ENCODE results near the gene CPAMD8.
"Not testable (repeated sequence)": the region's sequence is repeated elsewhere in the genome, so short reads cannot be mapped to it uniquely, and the experiment has no call there.

The CPAMD8 gene

DNA sequence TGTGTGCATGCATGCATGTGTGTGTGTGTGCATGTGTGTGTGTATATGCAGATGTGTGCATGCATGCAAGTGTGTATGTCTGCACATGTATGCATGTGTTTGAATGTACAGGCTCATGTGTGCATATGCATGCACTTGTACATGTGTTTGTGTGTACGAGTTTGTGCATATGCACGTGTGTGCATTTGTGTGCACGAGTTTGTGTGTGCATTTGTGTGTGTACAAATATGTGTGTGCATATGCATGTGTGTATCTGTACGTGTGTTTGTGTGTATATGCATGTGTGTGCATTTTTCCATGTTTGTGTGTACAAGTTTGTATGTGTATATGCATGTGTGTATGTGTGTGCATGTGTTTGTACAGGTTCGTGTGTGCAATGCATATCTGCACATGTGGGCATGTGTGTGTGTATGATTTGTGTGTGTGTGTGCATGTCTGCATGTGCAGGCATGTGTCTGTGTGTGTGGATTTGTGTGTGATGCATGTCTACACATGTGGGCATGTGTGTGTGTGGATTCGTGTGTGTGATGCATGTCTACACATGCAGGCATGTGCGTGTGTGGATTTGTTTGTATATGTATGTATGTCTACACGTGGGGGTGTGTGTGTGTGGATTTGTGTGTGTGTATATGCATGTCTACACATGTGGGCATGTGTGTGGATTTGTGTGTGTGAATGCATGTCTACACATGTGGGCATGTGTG, 80.7 kb downstream of the CPAMD8 start:
- no peak for DNase-seq (ENCODE audit: low spot score)

DNA sequence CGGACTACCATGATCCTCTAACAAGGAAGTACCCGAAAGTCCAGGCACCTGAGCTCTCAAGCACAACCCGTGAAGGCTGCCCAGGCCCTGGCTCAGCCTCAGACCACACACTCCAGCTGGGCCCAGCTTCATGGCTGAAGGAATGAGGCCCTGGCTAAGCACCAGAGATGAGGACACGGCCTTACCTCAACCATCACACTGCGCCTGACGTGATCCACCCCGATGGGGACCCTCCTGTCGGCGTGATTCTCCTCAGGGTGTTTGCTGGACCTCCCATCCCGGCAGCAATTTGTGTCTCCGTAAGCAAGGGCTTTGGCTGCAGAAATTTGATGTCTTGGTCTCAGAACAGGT, 81.3 kb downstream of the CPAMD8 start:
- no peak for DNase-seq (ENCODE audit: low spot score)

DNA sequence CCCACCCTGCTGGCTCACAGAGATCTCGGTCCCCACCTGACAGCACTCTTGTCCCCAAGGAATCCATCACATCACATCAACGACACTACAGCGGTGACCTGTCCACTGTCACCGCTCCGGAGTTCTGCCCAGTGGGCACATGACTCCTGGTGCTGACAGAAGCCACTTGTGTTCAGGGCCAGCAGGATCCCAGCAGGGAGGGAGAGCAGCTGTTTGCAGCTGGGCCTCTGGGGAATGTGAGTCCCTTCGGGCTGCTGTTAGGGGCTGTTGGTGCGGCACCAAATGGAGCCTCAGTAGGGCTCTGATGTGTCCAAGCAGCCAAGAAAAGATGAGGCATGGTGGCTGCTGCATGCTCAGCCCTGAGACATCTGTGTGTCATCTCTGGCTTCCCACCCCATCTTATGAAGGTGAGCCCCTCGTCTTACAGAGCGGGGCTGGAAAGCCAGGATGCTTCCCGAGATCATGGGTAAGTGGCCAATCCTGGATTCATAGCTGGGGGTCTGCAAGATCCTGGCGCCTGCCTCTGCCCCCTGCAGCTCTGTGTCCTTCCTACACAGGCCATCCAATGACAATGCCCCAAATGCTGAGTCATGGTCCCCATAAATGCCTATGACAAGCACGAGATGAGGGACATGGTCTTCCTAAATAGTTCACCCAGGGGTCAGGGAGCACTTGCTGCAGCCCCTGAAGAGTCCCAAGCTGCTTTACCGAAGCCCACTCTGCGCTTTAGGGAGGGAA, 81.8 kb downstream of the CPAMD8 start:
- no peak for DNase-seq (ENCODE audit: low spot score)

DNA sequence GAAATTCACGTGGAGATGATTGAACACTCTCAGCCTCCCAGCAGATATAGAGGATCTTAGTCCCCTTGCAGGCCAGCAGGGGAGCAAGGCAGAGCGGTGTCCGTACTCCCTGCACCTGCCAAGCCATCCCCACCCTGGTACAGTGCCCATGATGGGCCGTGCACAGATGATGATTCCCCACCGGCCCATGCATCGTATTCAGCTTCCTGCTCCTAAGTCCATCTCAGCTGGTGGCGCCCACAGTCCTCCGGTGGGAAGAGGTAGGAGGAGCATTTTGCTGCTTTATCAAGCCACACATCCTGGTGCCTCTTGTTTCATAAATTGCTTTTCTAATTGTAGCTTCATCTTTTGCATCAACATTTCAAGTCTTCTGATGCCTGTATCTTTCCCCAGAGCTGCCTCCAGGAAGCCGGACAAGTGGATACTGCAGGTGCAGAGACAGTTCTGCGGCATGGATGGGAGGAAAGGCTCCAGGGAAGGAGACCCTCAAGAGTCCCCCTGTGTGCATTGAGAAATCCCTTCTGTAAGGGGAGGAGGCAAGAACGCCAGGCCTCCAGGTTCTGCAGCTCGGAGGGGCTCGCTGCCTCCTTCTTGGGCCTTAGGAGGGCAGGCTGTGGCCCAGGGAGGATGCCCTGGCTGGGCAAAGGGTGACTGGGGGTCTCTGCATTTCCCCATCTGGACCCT, 82.5 kb downstream of the CPAMD8 start:
- no peak for DNase-seq (ENCODE audit: low spot score)

DNA sequence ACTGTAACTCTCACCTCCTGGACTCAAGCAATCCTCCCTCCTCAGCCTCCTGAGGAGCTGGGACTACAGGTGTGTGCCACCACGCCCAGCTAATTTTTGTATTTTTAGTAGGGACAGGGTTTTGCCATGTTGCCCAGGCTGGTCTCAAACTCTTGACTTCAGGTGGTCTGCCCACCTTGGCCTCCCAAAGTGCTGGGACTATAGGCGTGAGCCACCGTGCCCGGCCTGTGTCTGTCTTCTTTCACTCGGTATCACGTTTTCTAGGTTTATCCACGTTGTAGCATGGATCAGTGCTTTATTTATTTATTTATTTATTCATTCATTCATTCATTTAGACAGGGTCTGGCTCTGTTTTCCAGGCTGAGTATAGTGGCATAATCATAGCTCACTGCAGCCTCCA, 83.5 kb downstream of the CPAMD8 start:
- DNase-seq (ENCODE audit: low spot score), result not testable (repeated sequence)

DNA sequence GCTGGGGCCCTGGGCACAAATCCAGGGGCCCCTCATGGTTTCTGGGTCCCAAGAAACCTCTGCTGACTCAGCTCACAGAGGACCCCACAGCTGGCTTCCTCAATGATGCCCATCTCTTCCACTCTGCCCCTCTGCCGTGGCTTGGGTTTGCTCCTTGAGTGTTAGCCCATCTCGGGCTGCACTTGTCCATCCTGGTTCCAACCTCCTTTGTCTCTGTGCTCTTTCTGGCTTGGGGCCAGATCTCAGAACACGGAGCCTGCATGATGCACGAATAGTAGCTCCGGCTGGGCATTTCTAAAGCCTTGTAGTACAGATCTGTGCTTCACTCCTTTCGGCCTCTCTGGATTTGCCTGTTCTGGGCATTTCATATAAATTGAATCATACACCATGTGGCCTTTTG, 84.0 kb downstream of the CPAMD8 start:
- DNase-seq (ENCODE audit: low spot score), result no peak

DNA sequence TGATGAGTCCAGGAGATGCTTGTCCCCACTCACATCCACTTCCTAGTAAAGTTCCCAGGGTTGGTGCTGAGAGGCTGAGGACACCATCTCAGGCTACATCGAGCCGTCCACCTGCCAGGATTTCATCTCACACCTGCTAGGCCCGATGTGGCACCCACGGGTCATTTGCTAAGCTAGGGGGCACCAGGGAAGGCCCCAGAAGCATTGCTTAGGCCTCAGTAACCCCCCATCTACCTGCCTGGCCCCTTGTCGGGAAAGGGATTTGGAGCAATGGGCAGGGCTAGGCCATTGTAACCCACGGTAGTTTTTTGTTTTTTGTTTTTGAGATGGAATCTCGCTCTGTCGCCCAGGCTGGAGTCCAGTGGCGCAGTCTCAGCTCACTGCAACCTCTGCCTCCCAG, 86.0 kb downstream of the CPAMD8 start:
- DNase-seq (ENCODE audit: low spot score), result no peak

DNA sequence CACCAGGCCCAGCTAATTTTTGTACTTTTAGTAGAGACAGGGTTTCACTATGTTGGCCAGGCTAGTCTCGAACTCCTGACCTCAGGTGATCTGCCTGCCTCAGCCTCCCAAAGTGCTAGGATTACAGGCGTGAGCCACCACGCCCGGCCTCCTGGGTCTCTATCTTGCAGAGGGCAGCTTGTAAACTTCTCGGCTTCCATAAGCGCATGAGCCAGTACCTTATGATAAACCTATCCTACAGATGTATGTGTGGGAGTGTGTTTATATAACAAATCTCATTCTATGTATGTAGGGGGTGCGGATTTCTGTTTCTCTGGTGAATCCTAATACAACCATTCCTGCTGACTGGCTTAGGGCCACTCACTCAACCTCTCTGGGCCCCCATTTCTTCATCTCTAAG, 86.5 kb downstream of the CPAMD8 start:
- DNase-seq (ENCODE audit: low spot score), result not testable (repeated sequence)

DNA sequence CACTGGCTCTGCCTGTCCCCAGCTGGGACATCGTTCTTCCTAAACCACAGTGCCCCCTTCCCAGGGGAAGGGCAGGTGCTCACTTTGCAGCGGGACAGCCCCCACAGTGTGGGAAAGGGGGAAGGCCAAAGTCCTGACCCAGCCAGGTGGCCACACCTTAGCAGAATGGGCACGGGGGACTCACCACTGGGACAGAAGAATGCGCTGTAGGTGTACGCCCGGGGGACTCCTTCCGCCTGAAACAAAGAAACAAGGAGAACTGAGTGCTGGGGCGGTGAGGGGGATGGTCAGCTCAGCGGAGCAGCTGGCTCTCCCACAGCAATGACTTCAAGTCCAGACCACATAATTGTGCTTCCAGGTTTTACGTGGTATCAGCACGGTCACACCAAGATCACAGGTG, 88.4 kb downstream of the CPAMD8 start:
- no peak for DNase-seq (ENCODE audit: low spot score)

DNA sequence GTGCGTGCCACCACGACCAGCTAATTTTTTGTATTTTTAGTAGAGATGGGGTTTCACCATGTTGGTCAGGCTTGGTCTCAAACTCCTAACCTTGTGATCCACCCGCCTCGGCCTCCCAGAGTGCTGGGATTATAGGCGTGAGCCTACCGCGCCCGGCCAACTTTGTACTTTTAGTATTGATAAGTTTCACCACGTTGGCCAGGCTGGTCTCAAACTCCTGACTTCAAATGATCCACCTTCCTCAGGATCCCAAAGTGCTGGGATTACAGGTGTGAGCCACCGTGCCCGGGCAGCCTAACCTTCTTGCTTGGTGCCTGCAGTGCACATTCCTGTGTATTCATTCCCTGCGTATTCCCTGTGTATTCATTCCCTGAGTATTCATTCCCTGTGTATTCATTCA, 88.8 kb downstream of the CPAMD8 start:
- DNase-seq (ENCODE audit: low spot score), result not testable (repeated sequence)

DNA sequence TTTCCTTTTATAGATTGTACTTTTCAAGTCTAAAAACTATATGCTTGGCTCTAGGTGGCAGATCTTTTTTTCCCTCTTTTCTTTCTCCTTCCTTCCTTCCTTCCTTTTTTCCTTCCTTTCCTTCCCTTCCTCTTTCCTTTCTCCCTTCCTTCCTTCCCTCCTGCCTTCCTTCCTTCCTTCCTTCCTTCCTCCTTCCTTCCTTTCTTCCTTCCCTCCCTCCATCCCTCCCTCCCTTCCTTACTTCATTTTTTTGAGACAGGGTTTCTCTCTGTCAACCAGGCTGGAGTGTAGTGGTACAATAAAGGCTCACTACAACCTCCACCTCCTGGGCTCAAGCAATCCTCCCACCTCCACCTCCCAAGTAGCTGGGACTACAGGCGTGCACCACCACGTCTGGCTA, 89.7 kb downstream of the CPAMD8 start:
- no peak for DNase-seq (ENCODE audit: low spot score)

DNA sequence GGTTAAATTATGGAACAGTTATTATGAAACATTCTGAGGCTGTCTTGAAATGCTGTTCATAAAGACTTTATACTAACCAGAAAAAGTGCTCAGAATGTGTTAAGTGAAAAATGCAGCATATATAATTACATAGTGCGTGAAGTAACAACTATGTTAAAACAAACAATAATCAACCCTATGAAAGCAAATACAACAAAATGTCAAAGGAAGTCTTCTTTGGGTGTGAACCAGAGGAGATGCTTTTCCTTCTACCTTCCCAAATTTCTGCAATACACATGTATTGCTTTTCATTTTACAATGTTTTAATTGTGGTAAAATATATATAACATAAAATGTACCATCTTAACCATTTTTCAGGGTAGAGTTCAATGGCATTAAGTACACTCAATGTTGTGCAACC, 92.1 kb downstream of the CPAMD8 start:
- no peak for DNase-seq (ENCODE audit: low spot score)

DNA sequence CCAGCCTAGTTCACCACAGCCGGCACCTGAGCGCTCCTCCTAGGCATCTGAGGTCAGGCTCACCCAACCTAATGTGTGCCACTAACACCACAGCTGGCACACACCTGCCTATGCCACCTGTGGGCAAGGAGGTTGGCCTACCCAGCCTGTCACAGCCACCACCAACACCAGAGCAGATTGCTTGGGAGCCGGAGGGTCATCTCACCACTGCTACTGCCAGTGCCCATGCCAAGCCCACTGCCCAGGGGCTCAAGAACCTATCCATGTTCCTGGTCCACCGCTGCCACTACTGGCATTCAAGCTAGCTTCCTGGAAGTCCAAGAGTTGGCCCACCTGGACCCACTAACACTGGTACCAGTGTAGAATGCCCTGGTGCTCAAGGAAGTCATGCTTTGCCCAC, 95.3 kb downstream of the CPAMD8 start:
- no peak for DNase-seq (ENCODE audit: low spot score)

DNA sequence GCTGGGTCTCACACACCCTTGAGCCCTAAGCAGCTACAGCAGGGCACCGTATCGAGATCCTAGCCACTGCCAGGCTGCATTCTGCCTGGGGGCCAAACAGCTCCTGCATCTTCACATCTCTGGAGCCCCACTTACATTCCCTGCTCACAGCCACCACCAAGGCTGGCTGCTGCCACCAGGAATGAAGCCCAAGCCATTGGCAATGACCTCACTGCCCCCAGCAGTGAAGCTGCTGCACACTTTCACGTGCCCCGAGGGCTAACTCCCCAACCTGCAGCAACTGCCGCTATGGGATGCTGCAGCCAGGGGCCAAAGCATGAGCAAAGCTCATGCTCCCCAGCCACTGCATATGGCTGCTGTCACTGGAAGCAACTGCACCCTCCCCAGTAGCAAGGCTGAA, 95.9 kb downstream of the CPAMD8 start:
- no peak for DNase-seq (ENCODE audit: low spot score)

DNA sequence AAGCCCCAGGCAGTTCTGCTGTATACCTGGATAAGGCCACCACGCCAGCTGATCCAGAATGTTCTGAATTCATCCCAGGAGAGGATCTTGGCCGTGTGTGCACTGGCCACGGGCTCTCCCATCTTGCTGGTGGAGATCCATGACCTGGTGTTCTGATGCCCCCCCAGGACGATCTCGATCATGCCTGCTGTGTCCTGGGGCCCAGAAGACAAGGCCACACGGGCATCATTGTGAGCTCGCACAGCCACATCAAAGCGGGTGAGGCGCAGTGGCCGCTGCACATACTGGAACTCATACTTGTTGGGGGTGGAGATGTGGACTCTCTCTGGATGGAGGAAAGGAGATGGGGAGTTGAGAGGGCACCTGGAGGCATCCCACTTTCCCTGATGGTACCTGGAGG, 97.7 kb downstream of the CPAMD8 start:
- no peak for DNase-seq (ENCODE audit: low spot score)

DNA sequence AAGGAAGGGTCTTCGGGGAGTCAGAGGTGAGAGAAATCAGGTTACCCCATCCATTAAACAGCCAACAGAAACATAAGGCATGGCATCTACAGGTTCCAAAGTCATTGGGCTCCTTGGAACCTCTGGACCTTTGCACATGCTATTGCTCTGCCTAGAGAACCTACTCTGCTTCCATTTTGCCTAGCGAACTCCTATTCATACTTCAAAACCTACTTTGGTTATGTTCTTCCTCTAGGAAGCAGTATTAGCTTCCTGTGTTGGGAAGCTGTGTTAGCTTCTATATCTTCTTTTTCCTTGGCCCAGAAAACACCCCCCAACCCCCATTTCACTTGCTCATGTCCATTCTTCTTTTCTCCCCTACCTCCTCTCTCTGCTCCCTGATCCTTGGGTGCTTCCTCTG, 98.3 kb downstream of the CPAMD8 start:
- DNase-seq (ENCODE audit: low spot score), result no peak

DNA sequence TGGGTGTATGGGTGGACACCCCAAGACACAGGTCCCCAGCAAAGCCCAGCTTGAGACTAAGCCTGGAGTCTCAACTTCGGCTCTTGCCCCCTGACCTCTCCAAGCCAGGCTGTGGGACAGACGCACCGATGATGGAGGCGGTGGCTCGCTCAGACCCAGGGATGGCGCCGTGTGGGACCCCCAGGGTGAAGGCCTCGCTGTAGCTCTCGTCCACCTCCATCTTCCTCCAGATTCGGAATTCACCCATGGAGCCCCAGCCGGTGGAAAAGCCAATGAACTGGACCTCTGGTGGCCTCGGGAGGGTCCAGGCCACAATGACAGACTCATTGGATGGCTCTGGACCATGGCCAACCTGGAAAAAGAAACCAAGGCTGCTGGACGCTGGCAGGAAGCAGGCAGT, 98.7 kb downstream of the CPAMD8 start:
- no peak for DNase-seq (ENCODE audit: low spot score)

DNA sequence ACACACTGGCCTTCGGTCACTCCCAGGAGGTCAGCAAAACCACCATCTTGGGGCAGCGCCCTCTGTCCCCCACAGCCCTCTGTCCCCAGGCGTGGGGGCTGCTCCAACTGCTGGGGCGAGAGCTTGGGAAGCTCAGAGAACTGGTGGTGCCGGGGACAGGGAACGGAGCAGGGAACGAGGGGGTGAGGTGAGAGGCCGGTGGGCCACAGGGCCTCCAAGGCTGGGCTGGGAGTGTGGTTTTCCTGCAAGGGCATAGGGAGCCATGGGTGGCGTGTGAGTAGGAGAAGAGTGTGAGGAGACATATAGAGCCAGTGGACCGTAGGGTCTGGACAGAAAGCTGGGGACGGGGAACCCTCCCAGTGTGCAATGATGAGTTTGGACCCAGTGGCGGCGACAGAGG, 103.7 kb downstream of the CPAMD8 start:
- DNase-seq (ENCODE audit: low spot score), result no peak

DNA sequence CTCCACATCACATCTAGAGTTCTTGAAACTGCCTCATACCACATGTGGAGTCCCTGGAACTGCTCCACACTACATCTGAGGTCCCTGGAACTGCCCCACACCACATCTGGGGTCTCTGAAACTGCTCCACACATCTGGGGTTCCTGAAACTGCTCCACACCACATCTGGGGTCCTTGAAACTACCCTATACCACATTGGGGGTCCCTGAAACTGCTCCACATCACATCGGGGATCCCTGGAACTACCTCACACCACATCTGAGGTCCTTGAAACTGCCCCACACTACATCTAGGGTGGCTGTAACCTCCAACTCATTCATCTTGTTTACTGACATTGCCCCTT, 104.0 kb downstream of the CPAMD8 start:
- DNase-seq (ENCODE audit: low spot score), result no peak

DNA sequence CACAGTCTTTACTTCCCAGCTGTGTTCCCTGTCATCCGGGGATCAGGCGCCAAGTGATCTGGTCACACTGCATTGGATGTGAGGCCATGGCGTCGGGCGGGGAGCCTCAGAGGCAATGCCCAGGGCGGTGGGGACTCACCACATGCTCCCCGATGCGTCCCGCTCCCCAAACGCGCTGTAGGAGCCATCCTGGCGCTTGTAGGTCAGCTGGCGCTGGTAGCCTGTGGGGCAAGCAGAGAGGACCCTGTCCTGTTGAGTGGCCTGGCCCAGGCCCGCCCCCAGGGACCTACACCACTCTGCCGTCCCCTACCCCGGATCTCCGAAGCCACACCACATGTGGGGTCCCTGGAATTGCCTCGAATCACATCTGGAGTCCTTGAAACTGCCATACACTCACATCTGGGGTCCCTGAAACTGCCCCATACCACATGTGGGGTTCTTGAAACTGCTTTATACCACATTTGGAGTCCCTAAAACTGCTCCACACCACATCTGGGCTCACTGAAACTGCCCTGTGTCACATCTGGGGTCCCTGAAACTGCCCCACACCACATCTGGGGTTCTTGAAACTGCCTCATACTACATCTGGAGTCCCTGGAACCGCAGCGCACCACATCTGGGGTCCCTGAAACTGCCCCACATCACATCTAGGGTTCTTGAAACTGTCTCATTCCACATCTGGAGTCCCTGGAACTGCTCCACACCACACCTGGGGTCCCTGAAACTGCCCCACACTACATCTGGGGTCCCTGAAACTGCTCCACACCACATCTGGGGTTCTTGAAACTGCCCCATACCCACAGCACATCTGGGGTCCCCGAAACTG, 104.6 kb downstream of the CPAMD8 start:
- no peak for DNase-seq (ENCODE audit: low spot score)

DNA sequence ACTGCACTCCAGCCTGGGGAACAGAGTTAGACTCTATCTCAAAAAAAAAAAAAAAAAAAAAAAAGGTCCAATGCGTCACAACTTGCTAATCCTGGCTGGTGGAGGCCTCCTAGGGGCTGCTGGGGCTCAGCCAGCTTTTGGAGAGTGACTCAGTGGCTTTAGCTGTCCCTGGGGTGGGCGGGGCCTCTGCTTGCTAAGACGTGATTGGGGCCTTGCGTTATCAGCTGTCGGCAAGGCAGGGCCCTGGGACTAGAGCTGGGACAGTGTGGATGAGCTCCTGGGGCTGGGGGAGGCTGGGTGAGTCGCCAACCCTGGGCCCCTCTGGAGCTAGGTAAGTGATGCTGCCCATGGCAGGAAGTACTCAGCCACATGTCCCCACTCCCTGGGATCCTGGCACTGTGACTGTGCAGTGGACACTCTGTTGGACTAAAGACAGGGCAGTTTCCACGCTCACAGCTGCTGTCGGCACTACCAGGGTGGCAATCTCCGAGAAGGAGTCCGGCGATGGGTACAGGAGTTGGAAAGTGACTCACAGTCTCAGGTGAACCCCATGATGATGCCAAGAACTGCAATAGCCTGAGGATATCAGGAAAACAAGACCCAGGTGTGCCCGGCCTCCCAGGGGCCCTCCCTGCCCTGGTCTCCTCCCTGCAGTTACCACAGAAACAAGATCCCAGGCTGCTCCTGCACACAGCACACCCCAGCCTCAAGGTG, 105.6 kb downstream of the CPAMD8 start:
- DNase-seq (ENCODE audit: low spot score), result no peak

DNA sequence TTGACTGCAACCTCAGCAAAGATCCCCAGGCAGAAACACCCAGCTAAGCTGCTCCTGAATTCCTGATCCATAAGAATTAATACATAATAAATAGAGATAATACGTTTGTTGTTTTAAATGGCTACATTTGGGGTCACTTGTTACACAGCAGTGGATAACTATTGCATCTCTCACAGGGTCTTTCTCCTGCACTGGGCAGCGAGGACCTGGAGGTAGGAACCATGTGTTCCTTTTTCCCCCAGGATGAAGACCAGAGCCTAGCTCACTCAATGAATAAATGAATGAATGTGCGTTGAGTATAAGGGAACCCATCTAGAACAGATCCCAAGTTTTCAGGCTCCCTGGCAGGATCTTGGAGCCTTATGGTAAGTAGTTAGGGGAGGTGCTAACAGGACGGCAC, 107.1 kb downstream of the CPAMD8 start:
- no peak for DNase-seq (ENCODE audit: low spot score)
